GM23338 (cell line): ENCODE results near the gene DCUN1D2.

Source experiments
- EZH2 ChIP-seq: fragments of 200-600 bp; sonication (generic); IDR thresholded peaks from one replicate; pipeline ENCODE4 v1.8.0; 2017; ENCODE audit warnings: antibody characterized with exemption, mild to moderate bottlenecking, low read depth; ENCODE audit not compliant: unreplicated experiment
- EZH2phosphoT487 ChIP-seq: fragments of 200-600 bp; sonication (generic); IDR thresholded peaks from one replicate; pipeline ENCODE4 v1.8.1; 2018; ENCODE audit warnings: antibody characterized with exemption; ENCODE audit not compliant: unreplicated experiment
- NANOG ChIP-seq: IDR thresholded peaks from 2 replicates; pipeline ENCODE4 v1.6.1; 2016; ENCODE audit warnings: antibody characterized with exemption, borderline replicate concordance
- POLR2AphosphoS5 ChIP-seq: IDR thresholded peaks from 2 replicates; pipeline ENCODE4 v1.6.1; 2016; ENCODE audit warnings: antibody characterized with exemption, low read depth
- TF ChIP-seq, protein P1 (sequence below), 2 experiments: fragments of 200-600 bp in 1 of 2; sonication (generic) in 1 of 2; conservative IDR thresholded peaks; 2 replicates each; pipeline versions ENCODE4 v1.5.1 to v1.6.1; 2016 to 2017; ENCODE audit warnings: antibody characterized with exemption in 2 of 2, low read depth in 2 of 2, mild to moderate bottlenecking in 2 of 2, moderate library complexity in 1 of 2
- TF ChIP-seq, protein P2 (sequence below): IDR thresholded peaks from one replicate; pipeline ENCODE4 v1.6.1; 2018; ENCODE audit warnings: antibody characterized with exemption; ENCODE audit not compliant: unreplicated experiment

DNA sequence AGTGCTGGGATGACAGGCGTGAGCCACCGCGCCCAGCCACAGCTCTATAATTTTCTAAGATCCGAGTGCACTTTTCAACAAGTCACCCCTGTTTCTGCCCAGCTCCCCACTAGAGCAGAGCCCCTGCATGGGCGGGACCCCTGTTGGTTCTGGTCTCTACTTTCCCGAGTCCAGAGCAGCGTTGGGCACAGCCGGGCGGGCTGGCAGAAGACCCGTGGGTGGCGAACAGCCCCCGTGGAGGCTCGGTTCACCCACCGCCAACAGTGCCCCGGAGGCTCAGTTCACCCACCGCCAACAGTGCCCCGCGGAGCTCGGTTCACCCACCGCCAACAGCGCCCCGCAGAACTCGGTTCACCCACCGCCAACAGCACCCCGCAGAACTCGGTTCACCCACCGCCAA lies 78.1 kb downstream of the DCUN1D2 start:
- TF ChIP-seq, protein P1, sequence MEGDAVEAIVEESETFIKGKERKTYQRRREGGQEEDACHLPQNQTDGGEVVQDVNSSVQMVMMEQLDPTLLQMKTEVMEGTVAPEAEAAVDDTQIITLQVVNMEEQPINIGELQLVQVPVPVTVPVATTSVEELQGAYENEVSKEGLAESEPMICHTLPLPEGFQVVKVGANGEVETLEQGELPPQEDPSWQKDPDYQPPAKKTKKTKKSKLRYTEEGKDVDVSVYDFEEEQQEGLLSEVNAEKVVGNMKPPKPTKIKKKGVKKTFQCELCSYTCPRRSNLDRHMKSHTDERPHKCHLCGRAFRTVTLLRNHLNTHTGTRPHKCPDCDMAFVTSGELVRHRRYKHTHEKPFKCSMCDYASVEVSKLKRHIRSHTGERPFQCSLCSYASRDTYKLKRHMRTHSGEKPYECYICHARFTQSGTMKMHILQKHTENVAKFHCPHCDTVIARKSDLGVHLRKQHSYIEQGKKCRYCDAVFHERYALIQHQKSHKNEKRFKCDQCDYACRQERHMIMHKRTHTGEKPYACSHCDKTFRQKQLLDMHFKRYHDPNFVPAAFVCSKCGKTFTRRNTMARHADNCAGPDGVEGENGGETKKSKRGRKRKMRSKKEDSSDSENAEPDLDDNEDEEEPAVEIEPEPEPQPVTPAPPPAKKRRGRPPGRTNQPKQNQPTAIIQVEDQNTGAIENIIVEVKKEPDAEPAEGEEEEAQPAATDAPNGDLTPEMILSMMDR (conservative IDR thresholded peaks at IDR 0.05; ENCODE audit: low read depth in 2 of 2) = no peak
- TF ChIP-seq EZH2phosphoT487 = no peak
- no peak for TF ChIP-seq POLR2AphosphoS5
- TF ChIP-seq NANOG = no peak
- TF ChIP-seq, protein P2, sequence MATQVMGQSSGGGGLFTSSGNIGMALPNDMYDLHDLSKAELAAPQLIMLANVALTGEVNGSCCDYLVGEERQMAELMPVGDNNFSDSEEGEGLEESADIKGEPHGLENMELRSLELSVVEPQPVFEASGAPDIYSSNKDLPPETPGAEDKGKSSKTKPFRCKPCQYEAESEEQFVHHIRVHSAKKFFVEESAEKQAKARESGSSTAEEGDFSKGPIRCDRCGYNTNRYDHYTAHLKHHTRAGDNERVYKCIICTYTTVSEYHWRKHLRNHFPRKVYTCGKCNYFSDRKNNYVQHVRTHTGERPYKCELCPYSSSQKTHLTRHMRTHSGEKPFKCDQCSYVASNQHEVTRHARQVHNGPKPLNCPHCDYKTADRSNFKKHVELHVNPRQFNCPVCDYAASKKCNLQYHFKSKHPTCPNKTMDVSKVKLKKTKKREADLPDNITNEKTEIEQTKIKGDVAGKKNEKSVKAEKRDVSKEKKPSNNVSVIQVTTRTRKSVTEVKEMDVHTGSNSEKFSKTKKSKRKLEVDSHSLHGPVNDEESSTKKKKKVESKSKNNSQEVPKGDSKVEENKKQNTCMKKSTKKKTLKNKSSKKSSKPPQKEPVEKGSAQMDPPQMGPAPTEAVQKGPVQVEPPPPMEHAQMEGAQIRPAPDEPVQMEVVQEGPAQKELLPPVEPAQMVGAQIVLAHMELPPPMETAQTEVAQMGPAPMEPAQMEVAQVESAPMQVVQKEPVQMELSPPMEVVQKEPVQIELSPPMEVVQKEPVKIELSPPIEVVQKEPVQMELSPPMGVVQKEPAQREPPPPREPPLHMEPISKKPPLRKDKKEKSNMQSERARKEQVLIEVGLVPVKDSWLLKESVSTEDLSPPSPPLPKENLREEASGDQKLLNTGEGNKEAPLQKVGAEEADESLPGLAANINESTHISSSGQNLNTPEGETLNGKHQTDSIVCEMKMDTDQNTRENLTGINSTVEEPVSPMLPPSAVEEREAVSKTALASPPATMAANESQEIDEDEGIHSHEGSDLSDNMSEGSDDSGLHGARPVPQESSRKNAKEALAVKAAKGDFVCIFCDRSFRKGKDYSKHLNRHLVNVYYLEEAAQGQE = no peak
- TF ChIP-seq EZH2 = no peak
